NB4 (cell line): ENCODE data around the gene KRT16.

ENCODE experiments used
- CTCF ChIP-seq: IDR thresholded peaks from one replicate; pipeline ENCODE4 v1.5.1; 2012; ENCODE audit warnings: low read depth, low read length
- MAX ChIP-seq: IDR thresholded peaks from 2 replicates; pipeline ENCODE4 v1.6.1; 2011; ENCODE audit warnings: low read depth, low read length

- TF ChIP-seq CTCF (no peak), MAX (no peak)
Measured at GRCh38 chr17:41657936-41658335, 45.4 kb upstream of the KRT16 start.
